GM18498 (cell line): ENCODE results near the gene HDHD5.

Experiments
- ATAC-seq: cut with Tn5 transposase; IDR thresholded peaks from one replicate; pipeline ENCODE4 v1.9.1; 2021; ENCODE audit warnings: mild to moderate bottlenecking, moderate library complexity; ENCODE audit not compliant: unreplicated experiment

Gene HDHD5

DNA sequence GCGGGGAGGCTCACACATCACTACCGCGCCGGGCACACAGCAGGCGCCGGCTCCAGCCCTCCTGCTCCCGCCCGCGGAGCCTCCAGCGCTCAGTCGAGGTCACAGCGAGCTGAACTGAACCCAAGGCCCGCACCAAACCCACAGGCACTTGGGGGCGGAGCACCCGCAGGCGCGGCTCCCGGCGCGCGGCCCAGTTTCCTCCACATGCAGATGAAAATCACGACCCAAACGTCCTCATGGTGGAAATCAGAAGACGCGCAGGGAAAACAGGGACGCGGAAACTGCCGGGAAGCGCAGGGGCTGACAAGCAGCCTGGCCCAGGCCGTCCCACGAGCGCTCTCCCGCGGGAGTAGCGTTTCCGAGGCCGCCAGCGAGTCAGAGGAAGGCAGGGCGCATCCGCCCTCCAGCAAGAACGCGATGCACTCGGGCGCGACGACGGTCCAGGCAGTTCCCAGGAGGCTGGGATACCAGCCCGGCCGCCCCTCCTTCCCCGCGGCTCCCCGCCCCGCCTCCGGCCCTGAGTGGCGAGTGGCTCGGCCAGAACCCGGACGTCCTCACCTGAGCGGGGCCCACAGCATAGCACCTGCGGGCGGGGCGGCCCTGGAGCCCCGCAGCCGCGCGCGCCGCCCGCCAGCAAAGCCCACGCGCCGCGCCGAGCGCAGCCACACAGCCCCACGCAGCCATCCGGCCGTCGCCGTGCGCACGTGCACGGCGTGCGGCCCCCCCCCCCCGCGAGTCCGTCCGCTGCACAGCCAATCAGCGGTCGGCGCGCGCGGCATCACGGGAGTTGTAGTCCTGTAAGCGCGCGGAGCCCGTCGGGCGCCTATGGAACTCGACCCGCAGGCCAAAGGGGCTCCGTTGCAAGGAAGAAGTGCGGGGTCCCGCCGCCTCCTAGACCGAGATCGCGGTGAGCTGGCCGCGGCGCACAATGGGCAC is at the start of gene HDHD5:
TSS of gene HDHD5 (minus strand) at position 710 of the 936 bp plus-strand sequence. CDS start at position 684, 26 bp downstream.
- peak; percentile 69 for ATAC-seq

DNA sequence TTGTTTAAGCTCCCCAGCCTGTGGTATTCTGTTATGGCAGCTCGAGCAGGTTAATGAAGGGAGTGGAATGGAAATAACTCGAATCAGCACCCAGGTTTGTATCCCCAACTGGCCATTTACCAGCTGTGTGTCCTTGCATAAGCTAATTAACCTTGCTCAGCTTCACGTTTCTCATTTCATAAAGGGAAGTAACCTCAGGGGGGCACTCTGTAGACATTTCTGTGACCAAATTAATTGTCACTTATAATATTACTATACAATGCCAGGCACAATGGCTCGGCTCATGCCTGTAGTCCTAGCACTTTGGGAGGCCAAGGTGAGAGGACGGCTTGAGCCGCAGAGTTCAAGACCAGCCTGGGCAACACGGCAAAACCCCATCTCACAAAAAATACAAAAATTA is 46.4 kb upstream of the HDHD5 start:
- no peak for ATAC-seq

DNA sequence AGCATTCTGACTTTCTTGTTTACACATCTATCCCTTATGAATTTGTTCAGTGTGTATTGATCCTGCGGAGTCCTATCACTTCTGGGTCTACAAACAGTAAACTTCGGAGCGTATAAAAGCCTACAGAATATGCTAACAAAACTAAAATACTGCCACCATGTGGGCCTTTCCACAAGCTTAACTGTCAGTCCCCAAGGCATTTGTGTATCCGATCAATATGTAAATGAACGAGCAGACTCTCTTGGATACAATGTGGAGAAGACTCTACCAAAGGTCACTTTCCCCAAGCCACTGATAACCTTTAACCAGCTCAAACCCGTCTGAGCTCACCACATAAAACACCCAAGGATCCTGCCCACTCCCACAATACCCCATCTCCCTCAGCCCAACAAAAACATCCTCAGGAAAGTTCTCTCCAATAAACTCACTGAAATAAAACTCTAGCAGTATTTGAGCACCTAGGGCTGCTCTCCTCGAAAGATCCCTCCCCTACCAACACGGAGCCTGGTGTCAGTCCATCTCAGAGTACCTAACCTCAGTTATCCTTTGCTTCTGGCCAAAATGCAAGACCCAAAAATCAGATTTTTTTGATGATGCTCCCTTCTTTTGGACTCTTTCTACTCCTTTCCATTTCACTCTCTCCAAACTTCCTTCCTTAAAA is 42.3 kb upstream of the HDHD5 start:
- no peak for ATAC-seq

DNA sequence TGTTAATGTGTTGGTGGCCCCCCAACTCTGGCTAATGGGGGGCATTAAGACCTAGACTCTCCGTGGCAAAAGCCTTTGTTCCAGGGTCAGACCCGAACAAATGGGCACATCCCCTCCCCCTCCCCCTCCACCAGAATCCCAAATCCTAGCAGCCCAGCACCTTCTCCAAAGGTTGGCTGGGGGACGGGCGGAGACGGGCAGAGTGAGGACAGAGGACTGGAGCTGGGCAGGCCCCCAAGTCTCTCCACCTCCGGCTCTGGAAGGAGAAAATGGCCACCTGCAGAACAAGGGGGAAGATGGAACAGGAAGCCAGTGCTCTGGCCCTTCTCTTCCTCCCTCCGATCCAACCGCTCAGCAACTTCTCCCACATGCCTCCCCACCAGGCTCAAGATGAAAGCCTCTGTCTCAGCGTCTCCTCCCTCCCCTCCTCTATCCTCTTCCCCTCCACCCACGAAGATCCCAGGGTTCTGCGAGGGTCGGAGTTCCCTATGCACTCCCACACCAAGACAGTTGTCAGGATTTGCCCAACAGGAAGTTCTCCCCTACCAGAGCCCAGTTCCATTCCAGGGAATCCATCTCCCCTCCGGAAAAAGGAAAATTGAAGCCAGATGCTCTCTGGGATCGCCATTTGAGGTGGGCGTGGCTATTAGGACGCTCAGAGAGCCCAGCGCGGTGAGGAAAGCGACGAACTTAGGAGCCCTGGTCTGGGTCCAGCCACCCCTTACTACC is 40.1 kb upstream of the HDHD5 start:
- ATAC-seq, result no peak

DNA sequence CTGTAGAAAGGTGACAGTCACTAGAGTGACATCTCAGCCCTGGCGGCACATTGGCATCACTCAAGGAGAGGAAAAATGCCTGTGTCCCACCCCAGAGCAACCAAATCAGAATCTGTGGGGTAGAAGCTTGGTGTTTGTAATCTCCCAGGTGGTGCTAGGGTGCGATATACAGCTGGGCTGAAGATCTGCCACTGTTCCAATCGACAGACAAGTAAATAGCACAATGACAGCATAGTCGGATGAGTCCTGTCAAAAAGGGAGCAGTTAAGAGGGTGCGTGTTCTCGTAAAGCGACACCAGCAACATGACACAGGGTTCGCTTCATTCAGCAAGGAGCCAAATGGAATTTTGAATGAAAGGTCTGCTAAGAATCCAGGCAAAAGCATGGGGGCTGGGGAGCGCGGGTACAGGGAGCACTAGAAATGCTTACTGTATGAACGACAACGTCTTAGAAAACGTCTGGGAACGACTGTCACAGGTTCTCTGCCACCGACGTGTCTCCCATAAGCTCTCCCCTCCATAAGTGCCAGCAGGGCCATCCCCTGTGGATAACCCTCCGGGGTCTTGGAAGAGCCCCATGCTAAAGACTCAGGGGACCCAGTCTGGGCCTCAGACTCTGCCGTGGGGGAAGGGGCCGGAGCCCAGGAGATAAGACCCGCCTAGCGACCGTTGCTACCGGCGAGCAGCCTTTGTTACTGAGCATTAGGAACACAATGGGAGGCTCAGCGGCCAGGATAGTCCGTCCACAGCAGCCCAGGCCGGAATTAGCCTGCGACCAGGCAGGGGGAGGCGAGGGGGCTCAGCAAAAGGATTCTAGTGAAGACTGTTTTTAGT is 39.3 kb upstream of the HDHD5 start:
- no peak for ATAC-seq

DNA sequence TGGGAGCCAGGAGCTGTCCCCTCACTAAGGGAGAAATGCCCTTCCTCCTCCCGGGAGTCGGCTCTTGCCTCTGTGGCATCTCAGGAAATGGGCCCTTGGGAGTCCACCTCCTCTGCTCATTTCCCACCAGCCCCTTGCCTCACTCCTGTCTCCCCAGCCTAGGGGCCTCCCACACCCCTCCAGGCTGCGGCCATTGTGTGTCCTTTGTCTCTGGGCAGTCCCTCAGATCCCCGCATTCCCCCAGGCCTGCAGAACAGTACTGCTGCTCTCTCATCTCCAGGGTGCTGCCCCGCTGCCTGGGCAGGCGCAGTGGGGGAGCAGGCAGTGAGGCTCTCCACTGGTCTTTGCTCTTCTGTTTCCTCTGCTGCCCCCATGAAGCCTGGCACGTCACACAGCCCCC is 35.1 kb upstream of the HDHD5 start:
- ATAC-seq, result no peak

DNA sequence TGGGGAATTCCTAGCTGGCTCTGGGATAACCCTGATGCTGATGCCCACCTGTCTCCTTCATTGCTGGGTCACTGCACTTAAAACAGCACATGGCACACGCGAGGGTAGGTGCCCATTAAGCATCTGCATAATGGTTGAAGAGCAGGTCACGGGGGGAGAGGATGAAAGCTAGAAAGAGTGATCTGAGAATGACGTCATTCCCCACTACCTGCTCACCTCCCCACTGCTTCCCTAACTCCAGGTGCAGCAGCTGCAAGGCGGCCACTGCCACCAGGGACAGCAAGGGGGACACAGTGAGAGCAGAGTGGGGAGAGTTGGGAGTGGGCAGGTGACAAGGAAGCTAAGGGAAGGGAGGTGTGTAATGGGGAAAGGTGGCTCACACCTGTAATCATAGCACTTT is 33.1 kb upstream of the HDHD5 start:
- ATAC-seq, result no peak

DNA sequence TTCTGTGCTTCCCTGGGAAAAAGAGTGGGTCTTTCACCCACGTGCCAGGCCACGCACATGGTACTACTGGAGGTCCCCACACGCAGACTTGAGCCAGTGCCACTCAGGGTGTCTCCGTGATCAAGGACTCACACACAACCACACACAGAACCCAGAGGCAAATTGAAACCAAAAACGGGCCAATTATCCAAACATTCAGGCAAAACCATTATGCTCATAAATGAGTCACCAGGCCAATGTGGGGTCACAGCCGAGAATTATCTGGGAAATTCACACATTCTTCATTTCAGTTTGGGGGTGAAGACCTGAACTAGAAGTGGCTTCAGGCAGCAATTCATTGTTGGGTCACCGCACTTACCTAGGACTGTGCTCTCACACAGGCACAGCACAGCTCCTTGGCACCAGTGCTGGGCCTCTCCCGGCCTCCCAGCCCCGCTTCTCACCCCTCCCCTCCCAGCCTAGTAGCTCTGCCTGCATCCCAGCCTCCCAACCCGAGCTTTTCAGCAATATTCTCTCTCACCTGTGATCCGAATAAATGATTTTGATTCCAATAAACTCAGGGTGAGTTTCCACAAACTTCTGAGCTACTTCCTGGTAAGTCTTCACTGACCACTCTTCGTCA is 32.2 kb upstream of the HDHD5 start:
- ATAC-seq, result no peak

DNA sequence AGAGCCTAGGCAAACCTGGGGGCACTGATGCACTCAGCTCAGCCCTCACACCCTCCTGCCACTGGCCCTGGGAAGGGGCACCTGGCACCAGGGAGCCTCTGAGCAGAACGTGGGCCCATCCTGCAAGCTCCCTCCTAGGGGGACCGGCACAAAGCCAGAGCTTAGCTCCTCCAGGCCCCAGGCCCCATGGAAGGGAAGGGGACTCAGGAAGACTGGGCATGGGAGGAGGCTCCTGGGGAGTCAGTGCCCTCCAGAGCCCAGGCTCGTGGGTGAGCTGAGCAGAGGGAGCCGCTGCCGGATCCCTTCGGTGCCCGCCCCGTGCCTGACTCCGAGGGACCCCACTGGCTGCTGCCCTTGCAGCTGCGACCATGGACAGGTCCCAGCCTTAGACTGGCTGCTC is 31.6 kb upstream of the HDHD5 start:
- ATAC-seq, result no peak

DNA sequence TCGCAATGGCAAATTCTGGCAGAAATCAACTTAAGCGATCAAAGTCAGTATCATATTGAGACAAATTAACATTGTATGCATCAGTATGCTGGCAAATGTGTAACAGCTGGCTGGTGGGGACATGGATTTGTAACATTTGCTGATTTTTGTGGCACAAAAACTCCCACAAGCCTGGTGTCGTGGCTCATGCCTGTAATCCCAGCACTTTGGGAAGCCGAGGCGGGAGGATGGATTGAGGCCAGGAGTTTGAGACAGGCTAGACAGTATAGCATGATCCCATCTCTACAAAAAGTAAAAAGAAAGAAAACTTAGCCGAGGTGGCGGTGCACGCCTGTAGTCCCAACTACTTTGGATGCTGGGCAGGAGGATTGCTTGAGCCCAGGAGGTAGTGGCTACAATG is 17.6 kb upstream of the HDHD5 start:
- ATAC-seq, result no peak

DNA sequence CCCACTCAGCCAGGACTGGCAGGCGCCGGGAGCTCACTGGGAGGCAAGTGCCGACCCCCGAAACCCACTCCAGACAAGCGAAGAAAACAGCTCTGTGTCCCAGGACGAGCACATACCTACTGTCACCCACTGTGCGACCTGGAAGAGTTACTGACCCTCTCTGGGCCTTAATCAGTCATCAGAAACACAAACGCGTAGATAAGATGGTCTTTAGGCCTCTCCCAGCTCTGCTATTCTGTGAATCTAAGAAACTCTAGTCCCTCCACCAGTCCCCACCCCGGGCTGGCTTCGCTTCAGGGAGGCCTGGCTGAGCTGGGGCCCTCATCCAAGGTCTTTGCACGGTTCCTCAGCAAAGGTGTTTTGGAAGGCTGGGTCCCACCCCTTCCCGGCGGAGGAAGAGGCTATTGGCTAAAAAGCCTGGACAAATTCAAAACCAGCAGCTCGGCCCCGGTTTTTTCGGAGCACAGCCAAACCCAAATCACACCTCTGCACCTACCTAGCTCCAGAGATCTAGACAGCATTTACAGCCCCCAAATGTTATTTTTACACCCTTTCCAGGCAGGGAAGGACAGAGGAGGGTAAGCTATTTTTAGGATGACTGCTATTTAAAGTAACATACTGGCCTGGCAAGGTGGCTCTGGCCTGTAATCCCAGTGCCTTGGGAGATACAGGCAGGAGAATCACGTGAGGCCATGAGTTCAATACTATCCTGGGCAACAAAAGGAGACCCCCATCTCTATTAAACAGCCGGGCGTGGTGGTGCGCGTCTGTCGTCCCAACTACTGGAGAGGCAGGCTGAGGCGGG is 13.2 kb upstream of the HDHD5 start:
- no peak for ATAC-seq

DNA sequence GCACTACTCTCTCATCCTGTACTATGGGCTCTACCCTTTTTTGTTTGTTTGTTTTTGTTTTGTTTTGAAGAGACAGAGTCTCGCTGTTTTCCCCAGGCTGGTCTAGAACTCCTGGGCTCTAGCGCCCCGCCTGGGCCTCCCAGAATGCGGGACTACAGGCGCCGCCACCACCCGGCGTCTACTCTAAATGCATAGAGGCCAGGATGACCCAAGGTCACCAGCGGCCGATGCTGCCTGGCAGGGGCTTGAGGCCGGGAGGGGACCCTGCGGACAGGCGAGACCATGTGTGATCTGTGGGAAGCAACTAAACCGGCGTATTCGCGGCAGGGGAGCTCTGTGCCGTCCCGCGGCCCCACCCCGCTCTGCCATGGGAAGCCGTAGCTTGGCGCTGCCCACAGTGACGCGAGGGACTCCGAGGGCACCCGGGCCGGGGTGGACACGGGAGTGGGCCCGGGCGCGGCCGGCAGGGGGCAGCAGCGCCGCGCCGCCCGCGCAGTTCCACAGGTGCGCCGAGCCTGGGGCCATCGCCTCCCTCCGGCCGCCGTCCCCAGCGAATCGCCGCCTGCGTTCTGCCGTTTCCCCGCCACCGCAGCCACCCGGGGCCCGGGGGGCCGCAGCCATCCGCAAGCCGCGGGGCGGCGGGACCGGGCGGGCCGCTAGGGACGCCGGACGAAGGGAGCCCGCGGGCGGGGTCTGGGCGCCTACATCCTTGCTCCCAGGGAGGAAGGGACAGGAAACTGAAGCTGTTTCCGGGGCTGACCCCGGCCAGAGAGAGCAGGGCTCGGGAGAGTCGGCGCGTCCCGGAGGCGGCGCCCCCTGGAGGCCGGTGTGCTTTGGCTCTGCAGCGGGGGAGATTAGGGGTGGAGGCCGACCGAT is 12.3 kb upstream of the HDHD5 start:
- ATAC-seq, result peak; percentile 91

DNA sequence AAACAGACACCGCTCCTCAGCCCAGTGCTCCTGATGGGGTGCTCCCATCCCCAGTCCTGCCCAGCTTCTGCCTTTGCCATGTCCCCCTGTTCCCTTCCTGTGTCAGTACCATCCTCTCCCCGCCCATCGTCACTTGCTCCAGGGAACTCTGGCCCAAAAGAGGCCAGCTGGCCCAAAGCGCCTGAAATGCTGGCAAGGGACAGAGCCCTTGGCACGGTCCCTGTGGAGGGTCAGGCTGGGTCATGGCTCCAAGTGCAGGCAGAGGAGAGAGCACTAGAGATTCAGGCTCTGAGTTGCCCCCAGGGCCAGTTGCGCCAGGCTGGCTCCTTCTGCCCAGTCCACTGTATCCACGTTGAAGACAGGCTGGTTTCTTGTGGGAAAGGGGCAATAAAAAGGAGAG is 8.4 kb upstream of the HDHD5 start:
- ATAC-seq, result no peak

DNA sequence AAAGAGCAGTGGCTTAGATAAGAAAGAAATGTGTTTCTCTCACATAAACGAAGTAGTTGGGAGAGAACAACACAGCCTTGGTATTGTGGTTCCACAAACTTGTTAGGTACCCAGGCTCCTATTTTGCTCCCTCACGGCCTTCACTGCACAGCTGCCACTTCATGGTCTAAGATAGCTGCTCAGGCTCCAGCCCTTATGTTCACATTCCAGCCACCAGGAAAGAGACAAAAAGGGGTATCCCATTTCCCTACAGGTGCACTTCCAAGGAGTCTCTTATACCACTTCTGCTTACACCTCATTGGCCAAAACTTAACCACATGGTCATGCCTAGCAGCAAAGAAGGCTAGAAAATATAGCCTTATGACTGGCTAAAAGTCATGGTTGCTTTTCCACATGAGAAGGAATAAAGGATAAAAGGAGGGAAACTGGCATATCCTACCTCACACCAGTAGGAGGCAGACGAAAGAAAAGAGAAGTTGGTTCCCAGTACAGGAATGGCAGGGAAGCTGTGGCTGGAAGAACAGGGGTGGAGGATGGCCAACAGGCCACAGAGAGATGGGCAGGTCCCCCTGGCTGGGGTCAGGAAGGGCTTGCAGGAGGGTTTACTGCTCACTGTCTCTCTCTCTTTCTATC is 5.4 kb upstream of the HDHD5 start:
- no peak for ATAC-seq

DNA sequence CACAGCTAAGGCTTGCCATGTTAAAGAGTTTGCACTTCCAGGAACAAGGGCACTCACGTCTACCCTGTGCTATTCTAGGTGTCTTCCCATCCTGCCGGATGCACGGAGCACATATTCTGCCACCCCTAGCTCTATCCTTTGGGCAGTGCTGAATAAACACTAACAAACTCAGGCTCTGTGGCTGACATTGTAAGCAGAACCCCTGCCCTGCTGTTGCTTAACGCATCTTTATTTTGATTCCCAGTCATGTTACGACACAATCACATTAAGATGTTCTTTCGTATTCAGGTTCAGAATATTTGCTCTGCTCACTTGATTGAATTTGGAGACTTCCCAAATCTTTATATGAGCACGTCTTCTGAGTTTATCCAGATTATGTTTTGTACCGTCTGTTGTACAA is 3.7 kb upstream of the HDHD5 start:
- no peak for ATAC-seq

DNA sequence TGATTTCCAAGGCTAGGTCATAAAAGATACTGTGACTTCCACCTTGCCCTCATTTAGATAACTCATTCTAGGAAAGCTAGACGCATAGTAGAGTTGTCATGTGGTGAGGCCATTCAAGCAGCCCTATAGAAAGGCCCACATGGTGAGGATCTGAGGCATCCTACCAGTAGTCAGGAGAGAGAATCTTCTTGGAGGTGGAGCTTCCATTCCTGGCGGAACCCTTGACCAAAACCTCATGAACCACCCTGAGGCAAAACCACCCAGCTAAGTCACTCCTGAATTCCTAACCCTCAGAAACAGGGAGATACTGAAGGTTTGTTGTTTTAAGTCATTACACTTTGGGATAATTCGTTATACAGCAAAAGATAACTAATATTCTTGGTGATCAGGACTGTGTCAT is 2.9 kb upstream of the HDHD5 start:
- ATAC-seq, result no peak

DNA sequence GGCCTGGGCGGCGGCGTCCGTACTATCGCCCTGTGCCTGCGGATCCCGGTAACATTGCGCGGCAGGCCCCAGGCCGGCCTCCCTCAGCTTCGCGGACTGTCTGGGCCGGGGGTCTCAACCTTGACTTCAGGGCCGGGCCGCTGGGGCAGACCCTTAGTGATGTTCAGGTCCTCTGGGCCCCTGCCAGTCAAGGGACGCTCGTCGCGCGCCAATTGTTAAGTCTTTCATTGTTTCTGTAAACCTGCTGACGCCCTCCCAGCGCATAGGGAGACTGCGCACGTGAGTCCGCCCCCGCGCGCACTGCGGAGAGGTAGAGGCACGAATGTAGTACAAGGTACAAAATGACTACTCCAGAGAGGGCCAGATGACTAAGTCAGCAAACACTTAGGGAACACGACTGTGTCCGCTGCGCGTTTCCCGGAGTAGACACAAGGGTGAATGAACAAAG is 451 bp upstream of the HDHD5 start:
- peak; percentile 14 for ATAC-seq

DNA sequence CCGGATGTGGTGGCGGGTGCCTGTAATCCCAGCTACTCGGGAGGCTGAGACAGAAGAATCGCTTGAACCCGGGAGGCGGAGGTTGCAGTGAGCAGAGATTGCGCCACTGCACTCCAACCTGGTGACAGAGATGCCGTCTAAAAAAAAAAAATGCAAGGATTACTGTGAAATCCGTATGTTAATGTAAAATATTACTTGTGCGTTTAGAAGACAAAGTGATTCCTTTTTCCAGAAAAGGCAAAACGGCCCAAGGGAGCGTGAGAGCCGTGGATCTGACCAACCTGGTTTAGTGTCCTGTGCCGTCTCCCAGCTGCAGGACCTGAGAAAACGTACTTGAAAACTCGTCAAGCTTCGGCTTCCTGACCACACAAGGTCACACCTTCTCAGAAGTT is 905 bp downstream of the HDHD5 start:
- ATAC-seq, result no peak
